Upper lobe of left lung (tissue), 4 donors: Measurements from ENCODE around the gene PTBP3.

Source experiments
- EP300 ChIP-seq, 4 donors: sonication (generic); formaldehyde crosslinking; IDR thresholded peaks; one replicate each; pipeline ENCODE4 v1.5.1; 2017; ENCODE audit warnings: antibody characterized with exemption in 4 of 4, control low read depth in 2 of 4
- POLR2A ChIP-seq, 4 donors: fragments of 450-650 bp; IDR thresholded peaks; one replicate each; pipeline ENCODE4 v1.5.1; 2016 to 2017; ENCODE audit warnings: antibody characterized with exemption in 4 of 4, mild to moderate bottlenecking in 2 of 4
- TF ChIP-seq, protein P1 (sequence below), 6 experiments: fragments of 450-650 bp in 4 of 6; fragments of 200-600 bp in 2 of 6; sonication (generic) in 2 of 6; IDR thresholded peaks; one replicate each; pipeline ENCODE4 v1.5.1; 2016 to 2019; ENCODE audit warnings: antibody characterized with exemption in 6 of 6

- TF ChIP-seq POLR2A (IDR thresholded peaks at IDR 0.05) (no peak), EP300 (IDR thresholded peaks at IDR 0.05) (no peak)
- TF ChIP-seq, protein P1, sequence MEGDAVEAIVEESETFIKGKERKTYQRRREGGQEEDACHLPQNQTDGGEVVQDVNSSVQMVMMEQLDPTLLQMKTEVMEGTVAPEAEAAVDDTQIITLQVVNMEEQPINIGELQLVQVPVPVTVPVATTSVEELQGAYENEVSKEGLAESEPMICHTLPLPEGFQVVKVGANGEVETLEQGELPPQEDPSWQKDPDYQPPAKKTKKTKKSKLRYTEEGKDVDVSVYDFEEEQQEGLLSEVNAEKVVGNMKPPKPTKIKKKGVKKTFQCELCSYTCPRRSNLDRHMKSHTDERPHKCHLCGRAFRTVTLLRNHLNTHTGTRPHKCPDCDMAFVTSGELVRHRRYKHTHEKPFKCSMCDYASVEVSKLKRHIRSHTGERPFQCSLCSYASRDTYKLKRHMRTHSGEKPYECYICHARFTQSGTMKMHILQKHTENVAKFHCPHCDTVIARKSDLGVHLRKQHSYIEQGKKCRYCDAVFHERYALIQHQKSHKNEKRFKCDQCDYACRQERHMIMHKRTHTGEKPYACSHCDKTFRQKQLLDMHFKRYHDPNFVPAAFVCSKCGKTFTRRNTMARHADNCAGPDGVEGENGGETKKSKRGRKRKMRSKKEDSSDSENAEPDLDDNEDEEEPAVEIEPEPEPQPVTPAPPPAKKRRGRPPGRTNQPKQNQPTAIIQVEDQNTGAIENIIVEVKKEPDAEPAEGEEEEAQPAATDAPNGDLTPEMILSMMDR (IDR thresholded peaks at IDR 0.05), result no peak
Measured at GRCh38 chr9:112184221-112184620, 149.2 kb downstream of the PTBP3 start.
